Activated CD4-positive, alpha-beta T cell treated with anti-CD3 and anti-CD28 coated beads, Interleukin-2, amount 50 U/mL, for 4 hours (primary cell): ENCODE data around the gene KLHL35.

Experiments
- DNase-seq, 2 experiments: peaks; one replicate each; pipeline ENCODE4 v3.0.0-alpha.2; 2020

The KLHL35 gene

GRCh38 chr11:75468534-75469340 lies 35.7 kb upstream of the KLHL35 start:
- no peak for DNase-seq

- no peak for DNase-seq
Measured at GRCh38 chr11:75467881-75468280, 34.9 kb upstream of the KLHL35 start.

GRCh38 chr11:75467311-75467710 lies 34.3 kb upstream of the KLHL35 start:
- DNase-seq: no peak

- no peak for DNase-seq
Measured at GRCh38 chr11:75465701-75466531, 32.9 kb upstream of the KLHL35 start.

GRCh38 chr11:75463106-75463774 lies 30.2 kb upstream of the KLHL35 start:
- DNase-seq: no peak

GRCh38 chr11:75462117-75462653 lies 29.2 kb upstream of the KLHL35 start:
- no peak for DNase-seq

GRCh38 chr11:75461151-75461550 lies 28.1 kb upstream of the KLHL35 start:
- DNase-seq: no peak

- DNase-seq: no peak
Measured at GRCh38 chr11:75456596-75457183, 23.7 kb upstream of the KLHL35 start.

GRCh38 chr11:75454987-75455386 lies 22.0 kb upstream of the KLHL35 start:
- no peak for DNase-seq

GRCh38 chr11:75453916-75454655 lies 21.1 kb upstream of the KLHL35 start:
- no peak for DNase-seq

- DNase-seq: peak in 1 of 2 experiments; percentile 11
Measured at GRCh38 chr11:75450826-75451821, 18.1 kb upstream of the KLHL35 start.

- DNase-seq: no peak
Measured at GRCh38 chr11:75450236-75450635, 17.2 kb upstream of the KLHL35 start.

- no peak for DNase-seq
Measured at GRCh38 chr11:75449776-75450175, 16.8 kb upstream of the KLHL35 start.

GRCh38 chr11:75449271-75449670 lies 16.3 kb upstream of the KLHL35 start:
- no peak for DNase-seq

GRCh38 chr11:75447415-75447814 lies 14.4 kb upstream of the KLHL35 start:
- no peak for DNase-seq

- DNase-seq: peak; percentile 67 to 74
Measured at GRCh38 chr11:75445315-75445953, 12.4 kb upstream of the KLHL35 start.

GRCh38 chr11:75443043-75443442 lies 10.0 kb upstream of the KLHL35 start:
- no peak for DNase-seq

GRCh38 chr11:75442161-75442885 lies 9.3 kb upstream of the KLHL35 start:
- no peak for DNase-seq

- DNase-seq: no peak
Measured at GRCh38 chr11:75441804-75442132, 8.8 kb upstream of the KLHL35 start.
